Lower leg skin (tissue), 3 donors: ENCODE results near the gene SCARB2.

Experiments
- POLR2A ChIP-seq, 2 donors: fragments of 450-650 bp; IDR thresholded peaks; one replicate each; pipeline ENCODE4 v1.6.1; 2016 to 2017; ENCODE audit warnings: antibody characterized with exemption in 2 of 2, mild to moderate bottlenecking in 1 of 2, moderate library complexity in 1 of 2
- TF ChIP-seq, protein P1 (sequence below), 3 donors: fragments of 450-650 bp; IDR thresholded peaks; one replicate each; pipeline ENCODE4 v1.5.1; 2016; ENCODE audit warnings: antibody characterized with exemption in 3 of 3, mild to moderate bottlenecking in 3 of 3, moderate library complexity in 2 of 3

- no peak for TF ChIP-seq POLR2A (IDR thresholded peaks at IDR 0.05)
- TF ChIP-seq, protein P1, sequence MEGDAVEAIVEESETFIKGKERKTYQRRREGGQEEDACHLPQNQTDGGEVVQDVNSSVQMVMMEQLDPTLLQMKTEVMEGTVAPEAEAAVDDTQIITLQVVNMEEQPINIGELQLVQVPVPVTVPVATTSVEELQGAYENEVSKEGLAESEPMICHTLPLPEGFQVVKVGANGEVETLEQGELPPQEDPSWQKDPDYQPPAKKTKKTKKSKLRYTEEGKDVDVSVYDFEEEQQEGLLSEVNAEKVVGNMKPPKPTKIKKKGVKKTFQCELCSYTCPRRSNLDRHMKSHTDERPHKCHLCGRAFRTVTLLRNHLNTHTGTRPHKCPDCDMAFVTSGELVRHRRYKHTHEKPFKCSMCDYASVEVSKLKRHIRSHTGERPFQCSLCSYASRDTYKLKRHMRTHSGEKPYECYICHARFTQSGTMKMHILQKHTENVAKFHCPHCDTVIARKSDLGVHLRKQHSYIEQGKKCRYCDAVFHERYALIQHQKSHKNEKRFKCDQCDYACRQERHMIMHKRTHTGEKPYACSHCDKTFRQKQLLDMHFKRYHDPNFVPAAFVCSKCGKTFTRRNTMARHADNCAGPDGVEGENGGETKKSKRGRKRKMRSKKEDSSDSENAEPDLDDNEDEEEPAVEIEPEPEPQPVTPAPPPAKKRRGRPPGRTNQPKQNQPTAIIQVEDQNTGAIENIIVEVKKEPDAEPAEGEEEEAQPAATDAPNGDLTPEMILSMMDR (IDR thresholded peaks at IDR 0.05): no peak
Observed at GRCh38 chr4:76156635-76157034, 57.0 kb downstream of the SCARB2 start.
